IgD-negative memory B cell (primary cell): ENCODE data around the gene MYB. TPM values are rescaled to one million over a fixed set of nuclear protein-coding genes. Genes with fewer than 3 reads are reported as not detected.
A peak's percentile ranks its signal among the peaks of the same experiment; 100 is the strongest.

Source experiments
- H3K27ac Mint-ChIP-seq, 3 donors: one replicate each; pipeline ENCODE4 v1.8.0; 2020 to 2022; ENCODE audit warnings: mild to moderate bottlenecking in 3 of 3, mixed read lengths in 3 of 3, moderate library complexity in 1 of 3
- H3K27me3 Mint-ChIP-seq: one replicate; pipeline ENCODE4 v1.8.0; 2021; ENCODE audit warnings: mixed read lengths
- H3K36me3 Mint-ChIP-seq: one replicate; pipeline ENCODE4 v1.8.0; 2020; ENCODE audit warnings: mild to moderate bottlenecking, mixed read lengths
- H3K4me1 Mint-ChIP-seq, 3 donors: one replicate each; pipeline ENCODE4 v1.8.0; 2020 to 2022; ENCODE audit warnings: mixed read lengths in 3 of 3, mild to moderate bottlenecking in 1 of 3
- H3K4me3 Mint-ChIP-seq, 4 donors: one replicate each; pipeline ENCODE4 v1.8.0; 2020 to 2022; ENCODE audit warnings: mild to moderate bottlenecking in 4 of 4, mixed read lengths in 4 of 4, moderate library complexity in 3 of 4
- H3K9me3 Mint-ChIP-seq, 3 donors: one replicate each; pipeline ENCODE4 v1.8.0; 2020 to 2021; ENCODE audit warnings: mixed read lengths in 3 of 3, mild to moderate bottlenecking in 1 of 3
- polyA plus RNA-seq: library from polyadenylated mRNA; unstranded; fragments of 300-500 nt; fragmentation: Illumina TruSeq; gene quantifications from one replicate; pipeline ENCODE4 v1.2.3, GENCODE V29; 2021

MYB gene
- polyA plus RNA-seq, 1 donor from 2014 or later, result not detected

DNA sequence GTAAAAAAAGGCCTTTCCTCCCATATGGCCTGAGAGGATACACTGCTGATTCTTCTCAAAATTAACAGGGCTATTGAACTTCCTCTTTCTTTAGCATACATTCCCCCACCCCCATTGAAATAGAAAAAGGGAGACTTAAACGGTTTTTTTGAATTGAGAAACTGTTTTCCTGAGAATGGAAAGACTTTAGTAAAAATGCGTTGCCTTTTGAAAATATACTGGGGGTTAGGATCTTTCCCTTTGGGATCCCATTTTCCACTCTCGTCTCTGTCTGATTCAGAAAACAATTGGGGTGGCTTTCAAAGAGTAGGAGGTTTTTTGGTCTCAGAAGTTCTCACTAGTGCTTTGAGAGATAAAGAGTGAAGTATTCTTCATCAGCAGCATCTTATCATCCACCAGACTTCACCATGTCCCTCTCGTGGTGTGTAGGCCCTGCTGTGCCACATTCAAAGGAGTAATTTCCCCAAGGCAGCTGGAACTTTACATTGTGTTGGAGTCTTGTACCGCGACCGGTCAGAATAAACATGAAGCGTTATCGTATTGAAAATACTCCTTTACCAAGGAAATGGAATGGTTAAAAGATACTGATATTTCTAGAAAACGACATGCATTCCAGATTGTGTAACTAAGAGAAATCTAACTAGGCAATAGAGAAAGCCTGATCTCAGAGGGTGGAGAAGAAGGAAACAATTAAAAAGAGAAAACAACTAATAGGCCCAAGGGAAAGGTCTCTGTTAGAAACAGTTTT lies 10.6 kb downstream of the MYB start:
- no peaks in the 10 kb centered on the region for H3K9me3 Mint-ChIP-seq
- no peak overlapping the region for H3K27ac Mint-ChIP-seq
- no peak overlapping the region for H3K4me3 Mint-ChIP-seq
- H3K4me1 Mint-ChIP-seq, result peaks cover 8 to 13% (median 12%) of the 10 kb centered on the region in 3 donors
- H3K36me3 Mint-ChIP-seq, result peaks cover 3% of the 10 kb centered on the region
- no peaks in the 10 kb centered on the region for H3K27me3 Mint-ChIP-seq

DNA sequence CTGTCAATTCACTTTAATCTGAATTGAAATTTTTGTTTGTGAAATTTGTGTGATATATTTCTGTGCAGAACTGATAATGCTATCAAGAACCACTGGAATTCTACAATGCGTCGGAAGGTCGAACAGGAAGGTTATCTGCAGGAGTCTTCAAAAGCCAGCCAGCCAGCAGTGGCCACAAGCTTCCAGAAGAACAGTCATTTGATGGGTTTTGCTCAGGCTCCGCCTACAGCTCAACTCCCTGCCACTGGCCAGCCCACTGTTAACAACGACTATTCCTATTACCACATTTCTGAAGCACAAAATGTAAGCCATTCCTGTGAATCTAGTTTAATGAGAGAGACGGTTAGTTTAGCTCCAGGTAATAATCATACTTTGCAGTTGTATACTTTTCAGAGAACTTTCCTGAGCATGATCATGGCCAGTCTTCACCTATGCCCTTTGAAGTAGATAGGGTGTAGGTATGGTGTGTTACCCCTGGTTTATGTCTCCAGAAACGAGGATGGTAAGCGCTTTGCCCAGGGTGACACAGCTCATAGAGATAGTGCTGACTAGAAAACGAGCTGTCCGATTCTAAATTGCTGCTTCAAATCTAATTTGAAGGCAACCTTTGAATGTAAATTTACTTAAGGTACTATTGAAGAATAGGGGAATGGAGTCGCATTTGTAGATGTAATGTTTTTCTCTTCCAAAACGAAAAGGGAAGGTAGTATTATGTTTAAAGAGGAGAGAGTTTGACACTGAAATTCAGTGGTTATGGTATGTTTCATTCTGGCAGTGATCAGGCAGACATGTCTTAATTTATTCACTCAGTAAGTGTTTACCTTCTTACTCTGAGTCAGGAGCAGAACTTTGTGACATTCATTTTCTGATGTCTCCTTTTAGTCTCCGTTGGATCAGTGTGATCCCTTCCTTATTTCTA lies 11.4 kb downstream of the MYB start:
- H3K4me3 Mint-ChIP-seq, result no peak overlapping the region
- H3K27ac Mint-ChIP-seq, result no peak overlapping the region
- peaks cover 3% of the 10 kb centered on the region for H3K36me3 Mint-ChIP-seq
- no peaks in the 10 kb centered on the region for H3K27me3 Mint-ChIP-seq
- peaks cover 8 to 17% (median 16%) of the 10 kb centered on the region in 3 donors for H3K4me1 Mint-ChIP-seq
- H3K9me3 Mint-ChIP-seq, result no peaks in the 10 kb centered on the region

DNA sequence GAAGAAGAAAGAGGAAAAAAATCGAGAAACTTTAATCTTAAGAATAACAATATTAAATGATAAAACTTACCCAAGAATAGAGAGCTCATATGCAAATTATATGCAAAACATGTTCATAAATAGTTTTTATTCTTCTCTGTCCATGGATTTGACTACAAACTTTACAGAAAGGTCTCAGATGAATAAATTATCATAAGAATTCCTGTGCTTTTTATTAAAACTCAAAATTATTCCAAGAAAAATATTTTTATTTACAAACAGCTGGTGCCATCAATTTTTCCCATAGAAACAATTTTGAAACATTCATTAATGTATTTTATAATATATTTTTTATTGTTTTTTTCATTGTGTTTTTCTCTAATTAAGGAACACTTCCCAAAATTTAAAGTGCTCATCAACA lies 12.1 kb downstream of the MYB start:
- H3K27me3 Mint-ChIP-seq, result no peaks in the 10 kb centered on the region
- H3K4me1 Mint-ChIP-seq, result peaks cover 8 to 18% (median 17%) of the 10 kb centered on the region in 3 donors
- peaks cover 3% of the 10 kb centered on the region for H3K36me3 Mint-ChIP-seq
- H3K27ac Mint-ChIP-seq, result no peak overlapping the region
- no peak overlapping the region for H3K4me3 Mint-ChIP-seq
- no peaks in the 10 kb centered on the region for H3K9me3 Mint-ChIP-seq

DNA sequence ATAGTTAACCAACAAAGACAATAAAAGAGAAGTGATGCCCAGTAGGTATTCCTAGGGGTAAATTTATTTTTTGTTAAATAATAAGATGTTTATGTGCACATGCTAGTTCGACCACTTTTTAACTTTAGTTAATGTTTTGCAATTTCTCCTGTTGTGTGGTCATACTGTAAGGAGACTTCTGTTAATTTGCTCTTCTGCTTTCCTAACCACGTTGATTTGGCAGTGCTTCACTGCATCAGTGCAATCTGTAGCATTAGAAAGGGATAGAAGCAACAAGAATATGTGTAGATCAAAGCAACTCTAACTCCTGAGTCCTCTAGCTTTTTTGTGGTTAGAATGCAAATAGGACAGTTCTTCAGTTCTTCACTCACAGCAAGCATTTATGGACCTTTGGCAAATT lies 13.9 kb downstream of the MYB start:
- Mint-ChIP-seq H3K27ac (no peak overlapping the region), H3K4me1 (peaks cover 7 to 15% (median 14%) of the 10 kb centered on the region in 3 donors), H3K9me3 (no peaks in the 10 kb centered on the region), H3K36me3 (peaks cover 1% of the 10 kb centered on the region), H3K27me3 (no peaks in the 10 kb centered on the region), H3K4me3 (no peak overlapping the region)

DNA sequence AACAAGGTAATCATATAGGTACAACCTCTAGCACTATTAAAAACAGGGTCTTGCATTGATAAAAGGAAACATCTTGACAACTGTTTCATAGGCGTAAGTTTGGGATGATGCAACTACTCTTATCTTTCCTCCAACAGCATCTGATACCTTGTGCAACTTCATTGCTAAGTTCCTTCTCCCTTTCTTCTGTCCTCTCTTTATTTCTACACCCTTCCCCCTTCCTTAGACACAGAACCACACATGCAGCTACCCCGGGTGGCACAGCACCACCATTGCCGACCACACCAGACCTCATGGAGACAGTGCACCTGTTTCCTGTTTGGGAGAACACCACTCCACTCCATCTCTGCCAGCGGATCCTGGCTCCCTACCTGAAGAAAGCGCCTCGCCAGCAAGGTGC lies 14.4 kb downstream of the MYB start:
- Mint-ChIP-seq H3K9me3 (no peaks in the 10 kb centered on the region), H3K27ac (no peak overlapping the region), H3K36me3 (no peaks in the 10 kb centered on the region), H3K4me1 (peaks cover 5 to 15% (median 13%) of the 10 kb centered on the region in 3 donors), H3K4me3 (no peak overlapping the region), H3K27me3 (no peaks in the 10 kb centered on the region)

DNA sequence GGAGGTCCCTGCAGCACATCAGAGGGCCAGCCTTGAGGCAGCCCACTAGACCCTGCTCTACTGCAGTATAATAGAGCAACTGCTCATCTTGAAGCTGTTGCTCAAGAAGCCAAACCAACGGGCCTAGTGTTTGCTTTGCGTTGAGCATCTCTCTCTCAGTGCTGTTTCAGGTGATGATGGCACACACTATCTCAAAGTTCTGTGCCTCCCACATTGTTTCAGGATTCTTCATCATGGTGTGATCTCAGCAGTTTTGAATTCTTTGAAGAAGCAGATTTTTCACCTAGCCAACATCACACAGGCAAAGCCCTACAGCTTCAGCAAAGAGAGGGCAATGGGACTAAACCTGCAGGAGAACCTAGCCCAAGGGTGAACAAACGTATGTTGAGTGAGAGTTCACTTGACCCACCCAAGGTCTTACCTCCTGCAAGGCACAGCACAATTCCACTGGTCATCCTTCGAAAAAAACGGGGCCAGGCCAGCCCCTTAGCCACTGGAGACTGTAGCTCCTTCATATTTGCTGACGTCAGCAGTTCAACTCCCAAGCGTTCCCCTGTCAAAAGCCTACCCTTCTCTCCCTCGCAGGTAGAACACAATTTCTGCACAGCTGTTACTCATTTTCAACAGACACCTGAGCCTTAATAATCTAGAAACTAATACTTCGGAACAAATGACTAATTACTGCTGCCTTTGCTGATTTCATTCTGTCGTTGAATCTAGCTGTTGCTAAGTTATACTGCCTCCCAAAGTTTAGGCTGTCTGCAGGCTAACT lies 15.8 kb downstream of the MYB start:
- peaks cover 3 to 8% (median 5%) of the 10 kb centered on the region in 3 donors for H3K4me1 Mint-ChIP-seq
- H3K9me3 Mint-ChIP-seq, result no peaks in the 10 kb centered on the region
- H3K27ac Mint-ChIP-seq, result no peak overlapping the region
- peak overlapping the region in 1 of 4 donors; percentile 13 for H3K4me3 Mint-ChIP-seq
- H3K27me3 Mint-ChIP-seq, result no peaks in the 10 kb centered on the region
- no peaks in the 10 kb centered on the region for H3K36me3 Mint-ChIP-seq

DNA sequence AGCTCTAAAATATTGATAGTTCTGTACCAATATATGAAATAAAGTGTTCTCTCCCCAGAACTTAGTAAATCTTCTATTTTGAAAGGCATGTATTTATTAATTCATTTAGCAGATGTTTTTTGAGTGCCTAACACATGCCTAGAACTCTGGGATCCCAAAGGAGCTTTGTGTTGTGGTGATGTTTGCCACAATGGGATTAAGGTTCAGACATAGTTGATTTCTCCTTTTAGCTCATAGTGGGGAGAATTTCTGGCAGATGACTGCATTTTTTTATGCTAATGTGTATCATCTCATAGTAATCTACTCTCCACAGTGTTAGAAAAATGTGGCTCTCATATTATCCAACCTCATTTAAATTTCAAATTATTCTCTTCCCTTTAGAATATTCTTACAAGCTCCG lies 21.7 kb downstream of the MYB start:
- Mint-ChIP-seq H3K27ac (no peak overlapping the region), H3K27me3 (no peaks in the 10 kb centered on the region), H3K36me3 (no peaks in the 10 kb centered on the region), H3K9me3 (no peaks in the 10 kb centered on the region), H3K4me1 (no peaks in the 10 kb centered on the region), H3K4me3 (no peak overlapping the region)

DNA sequence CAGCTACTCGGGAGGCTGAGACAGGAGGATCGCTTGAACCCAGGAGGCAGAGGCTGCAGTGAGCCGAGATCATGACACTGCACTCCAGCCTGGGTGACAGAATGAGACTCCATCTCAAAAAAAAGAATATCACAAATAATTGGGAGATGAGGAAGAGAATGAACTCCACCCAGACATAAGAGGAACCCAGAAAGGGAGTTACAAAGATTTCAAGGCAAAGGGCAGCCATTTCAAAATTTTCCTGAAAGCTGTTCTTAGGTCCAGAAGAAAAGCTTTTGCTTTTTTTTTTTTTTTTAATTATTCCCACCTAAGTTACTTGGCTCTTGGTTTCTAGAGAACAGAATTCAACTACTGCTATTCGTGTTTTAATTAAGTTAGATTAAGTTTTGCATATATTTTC lies 23.8 kb downstream of the MYB start:
- Mint-ChIP-seq H3K27ac (no peak overlapping the region), H3K4me3 (no peak overlapping the region), H3K36me3 (no peaks in the 10 kb centered on the region), H3K4me1 (peaks cover 0 to 3% (median 0%) of the 10 kb centered on the region in 3 donors), H3K27me3 (no peaks in the 10 kb centered on the region), H3K9me3 (no peaks in the 10 kb centered on the region)

DNA sequence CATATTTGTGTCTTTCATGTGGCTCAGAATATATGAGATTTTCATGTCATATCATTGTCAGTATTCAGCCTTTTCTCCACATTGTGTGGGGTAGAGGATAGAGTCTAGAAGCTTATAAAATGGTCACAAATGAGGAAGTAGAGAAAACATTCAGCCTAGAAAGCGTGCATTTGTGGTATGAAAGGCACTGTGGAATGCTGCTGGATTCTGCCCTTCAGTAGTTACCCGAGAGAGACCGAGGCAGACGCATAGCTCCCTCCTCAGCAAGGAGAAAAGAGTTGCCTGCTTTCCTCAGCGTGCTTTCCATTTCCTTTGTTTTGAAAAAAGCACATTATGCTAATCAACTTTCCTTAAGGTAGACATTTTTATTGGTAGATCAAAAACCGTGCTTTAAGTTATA lies 28.7 kb downstream of the MYB start:
- H3K27ac Mint-ChIP-seq, result no peak overlapping the region
- H3K4me3 Mint-ChIP-seq, result peak overlapping the region in 2 of 4 donors; percentile 53 to 72
- no peaks in the 10 kb centered on the region for H3K9me3 Mint-ChIP-seq
- H3K36me3 Mint-ChIP-seq, result no peaks in the 10 kb centered on the region
- H3K27me3 Mint-ChIP-seq, result no peaks in the 10 kb centered on the region
- peaks cover 0 to 3% (median 0%) of the 10 kb centered on the region in 3 donors for H3K4me1 Mint-ChIP-seq

DNA sequence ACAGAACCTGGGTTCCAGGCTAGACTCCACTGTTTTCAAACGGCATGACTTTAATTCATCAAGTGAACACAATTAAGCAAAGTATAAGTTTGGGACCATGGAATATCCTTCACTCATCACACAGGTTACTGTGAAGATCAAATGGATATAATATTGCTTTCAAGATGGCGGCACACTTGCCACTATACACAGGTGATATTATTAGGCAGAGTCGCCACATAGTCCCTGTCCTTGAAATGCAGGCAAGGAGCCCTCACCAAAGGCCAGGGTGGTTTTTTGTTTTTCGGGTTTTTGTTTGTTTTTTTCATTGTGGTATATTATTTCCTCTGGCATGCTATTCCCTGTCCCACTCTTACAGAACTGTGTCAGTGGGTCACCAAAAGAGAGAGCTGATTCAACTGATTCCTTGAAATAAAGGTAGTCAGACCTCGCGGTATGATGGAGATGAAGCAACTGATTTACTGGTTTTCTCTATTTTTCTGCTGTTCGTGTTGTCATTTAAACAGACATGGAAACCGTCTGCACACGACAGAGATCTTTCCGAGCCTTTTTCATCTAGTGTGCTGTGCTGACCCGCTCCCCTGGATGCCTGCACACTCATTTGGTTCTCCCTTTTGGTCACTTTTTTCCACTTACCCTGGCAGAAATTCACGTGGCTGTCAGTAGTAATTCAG lies 29.7 kb downstream of the MYB start:
- no peak overlapping the region for H3K27ac Mint-ChIP-seq
- no peaks in the 10 kb centered on the region for H3K9me3 Mint-ChIP-seq
- H3K27me3 Mint-ChIP-seq, result no peaks in the 10 kb centered on the region
- H3K4me1 Mint-ChIP-seq, result peaks cover 0 to 3% (median 0%) of the 10 kb centered on the region in 3 donors
- H3K36me3 Mint-ChIP-seq, result no peaks in the 10 kb centered on the region
- H3K4me3 Mint-ChIP-seq, result no peak overlapping the region

DNA sequence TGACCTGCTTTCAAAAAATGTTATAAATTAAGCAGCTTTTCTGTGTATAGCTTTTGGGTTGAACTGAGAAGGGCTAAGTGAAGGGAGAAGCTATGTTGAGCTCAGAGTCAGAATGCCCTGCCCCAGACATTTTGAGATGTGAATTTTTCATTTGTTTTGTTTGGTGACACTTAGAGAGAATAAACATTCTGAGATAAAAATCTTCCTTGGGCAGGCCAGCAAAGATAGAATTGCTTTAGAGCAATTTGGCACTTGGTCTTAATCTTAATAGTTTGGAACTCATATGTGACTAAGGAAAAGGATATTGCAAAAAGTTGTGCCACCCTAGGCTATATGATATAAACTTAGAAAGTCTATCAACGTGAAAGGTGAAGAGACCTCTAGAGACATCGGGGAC lies 30.2 kb downstream of the MYB start:
- Mint-ChIP-seq H3K4me3 (no peak overlapping the region), H3K4me1 (peaks cover 0 to 3% (median 0%) of the 10 kb centered on the region in 3 donors), H3K36me3 (no peaks in the 10 kb centered on the region), H3K27me3 (no peaks in the 10 kb centered on the region), H3K9me3 (no peaks in the 10 kb centered on the region), H3K27ac (no peak overlapping the region)

DNA sequence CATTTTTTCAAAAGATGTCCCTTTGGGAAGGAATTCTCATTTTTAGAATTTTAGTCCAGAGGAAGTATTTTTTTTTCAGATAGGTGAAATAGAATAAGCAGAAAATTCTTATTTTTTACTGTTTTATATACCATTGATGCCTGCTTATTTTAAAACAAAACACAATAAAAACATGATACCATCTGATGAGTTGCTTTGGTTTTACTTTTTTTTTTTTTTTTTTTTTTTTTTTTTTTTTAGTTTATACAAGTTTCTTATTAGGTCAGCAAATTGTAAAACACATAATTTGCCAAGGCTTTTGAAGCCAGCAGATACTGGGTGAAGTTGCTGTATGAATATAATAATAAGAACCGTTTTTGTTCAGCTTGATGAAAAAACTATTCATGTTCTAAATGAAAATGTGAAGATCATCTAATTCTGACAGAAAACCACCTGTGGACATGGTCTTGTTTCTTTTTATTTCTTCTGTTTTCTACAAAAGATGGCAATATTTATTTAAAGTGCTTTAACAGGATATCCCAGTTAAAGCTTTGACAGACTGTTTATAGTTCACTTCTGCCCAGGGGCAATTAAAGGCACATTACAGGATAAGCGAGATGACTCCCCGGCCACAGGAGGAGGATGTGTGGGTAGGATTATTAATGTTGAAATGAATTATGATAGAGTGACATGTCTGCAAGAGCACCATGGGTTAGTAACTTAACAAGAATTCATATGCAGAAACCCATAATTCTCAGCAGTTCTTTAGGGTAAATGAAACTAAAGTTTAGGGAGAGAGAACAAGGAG lies 31.1 kb downstream of the MYB start:
- Mint-ChIP-seq H3K4me3 (no peak overlapping the region), H3K27me3 (no peaks in the 10 kb centered on the region), H3K36me3 (no peaks in the 10 kb centered on the region), H3K27ac (no peak overlapping the region), H3K4me1 (peaks cover 0 to 3% (median 0%) of the 10 kb centered on the region in 3 donors), H3K9me3 (no peaks in the 10 kb centered on the region)

DNA sequence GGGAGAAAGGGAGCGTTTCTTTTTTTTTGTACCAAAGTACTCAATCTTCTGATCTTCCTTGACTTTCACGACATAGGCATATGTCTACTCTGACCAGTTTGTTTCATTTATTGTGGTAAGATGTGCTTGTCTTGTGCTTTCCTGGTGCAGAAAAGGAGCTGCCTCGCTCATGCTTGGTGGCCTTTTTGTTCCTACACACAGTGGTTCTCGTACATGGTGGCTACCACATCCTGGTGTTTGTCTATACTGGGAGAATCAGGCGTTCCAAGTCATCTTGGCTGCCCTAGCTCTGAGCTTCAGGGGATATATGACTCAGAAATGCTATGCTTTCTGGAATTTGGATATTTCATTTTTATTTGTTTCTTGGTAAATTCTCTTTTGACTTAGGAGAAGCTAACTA lies 31.8 kb downstream of the MYB start:
- no peak overlapping the region for H3K27ac Mint-ChIP-seq

DNA sequence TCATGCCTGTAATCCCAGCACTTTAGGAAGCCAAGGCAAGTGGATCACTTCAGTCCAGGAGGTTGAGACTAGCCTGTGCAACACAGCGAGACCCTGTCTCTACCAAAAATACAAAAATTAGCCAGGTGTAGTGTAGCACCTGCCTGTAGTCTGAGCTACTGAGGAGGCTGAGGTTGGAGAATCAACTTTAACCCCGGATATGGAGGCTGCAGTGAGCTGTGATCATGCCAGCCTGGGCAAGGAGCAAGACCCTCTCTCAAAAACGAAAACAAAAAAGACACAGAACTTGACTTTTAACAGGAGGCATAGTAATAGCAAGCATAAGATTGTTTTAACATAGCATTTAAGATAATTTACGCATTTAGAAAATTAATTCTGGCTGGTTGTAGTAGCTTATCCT lies 32.5 kb downstream of the MYB start:
- no peaks in the 10 kb centered on the region for H3K36me3 Mint-ChIP-seq
- no peak overlapping the region for H3K27ac Mint-ChIP-seq
- no peaks in the 10 kb centered on the region for H3K27me3 Mint-ChIP-seq
- H3K9me3 Mint-ChIP-seq, result no peaks in the 10 kb centered on the region
- H3K4me3 Mint-ChIP-seq, result no peak overlapping the region
- peaks cover 0 to 3% (median 0%) of the 10 kb centered on the region in 3 donors for H3K4me1 Mint-ChIP-seq

More for the DNA sequence above, 31.8 kb downstream of the MYB start:
- no peaks in the 10 kb centered on the region for H3K36me3 Mint-ChIP-seq
- no peak overlapping the region for H3K4me3 Mint-ChIP-seq
- peaks cover 0 to 3% (median 0%) of the 10 kb centered on the region in 3 donors for H3K4me1 Mint-ChIP-seq
- no peaks in the 10 kb centered on the region for H3K9me3 Mint-ChIP-seq
- H3K27me3 Mint-ChIP-seq, result no peaks in the 10 kb centered on the region
